Left lung (tissue), 10 donors: Measurements from ENCODE around the gene RAB7B. TPM values are rescaled to one million over a fixed set of nuclear protein-coding genes. Genes with fewer than 3 reads are reported as not detected.
A peak's percentile ranks its signal among the peaks of the same experiment; 100 is the strongest.

ENCODE experiments used
- ATAC-seq: fragments of 200-7000 bp; cut with Tn5 transposase; one replicate; pipeline ENCODE4 v1.9.1; 2020; ENCODE audit warnings: moderate library complexity
- DNase-seq, 4 donors: peaks; one replicate each; pipeline ENCODE4 v3.0.0-alpha.2; 2013 to 2020
- H3K27ac ChIP-seq, 2 donors: fragments of 200-600 bp; sonication (generic) in 1 of 2; one replicate each; pipeline versions ENCODE4 v1.5.0 to v1.8.0; 2020 to 2021
- H3K27me3 ChIP-seq, 2 donors: fragments of 200-600 bp; sonication (generic) in 1 of 2; one replicate each; pipeline versions ENCODE4 v1.5.0 to v1.8.0; 2020 to 2021
- H3K36me3 ChIP-seq, 2 donors: fragments of 200-600 bp; sonication (generic) in 1 of 2; one replicate each; pipeline versions ENCODE4 v1.5.0 to v1.8.0; 2020 to 2021
- H3K4me1 ChIP-seq, 2 donors: fragments of 200-600 bp; one replicate each; pipeline ENCODE4 v1.8.0; 2021
- H3K4me3 ChIP-seq, 2 donors: fragments of 200-600 bp; sonication (generic) in 1 of 2; one replicate each; pipeline versions ENCODE4 v1.5.0 to v1.8.0; 2020 to 2021; ENCODE audit warnings: mild to moderate bottlenecking in 1 of 2
- H3K9me3 ChIP-seq, 2 donors: fragments of 200-600 bp; sonication (generic) in 1 of 2; one replicate each; pipeline versions ENCODE4 v1.5.0 to v1.8.0; 2020 to 2021
- CTCF ChIP-seq, 2 donors: fragments of 200-600 bp; sonication (generic) in 1 of 2; IDR thresholded peaks; one replicate each; pipeline versions ENCODE4 v1.5.0 to v1.8.0; 2021; ENCODE audit warnings: antibody characterized with exemption in 2 of 2
- intact Hi-C, 2 donors: fragments of 100-400 bp; cut with DNase I; formaldehyde crosslinking; loops; one replicate each; pipeline versions ENCODE4 v1.11.2 to v1.14.2; 2022
- polyA plus RNA-seq, 6 donors: library from polyadenylated mRNA; unstranded; fragments of 120-200 nt; gene quantifications; one replicate each; pipeline ENCODE4 v1.2.1, GENCODE V29; 2013; ENCODE audit not compliant: insufficient read length in 6 of 6
- total RNA-seq, 2 donors: library from RNA; stranded (reverse); fragmentation: NEBNext Ultra II Directional; extraction: Animal tissue kit (Norgen Biotek cat#: 25700); gene quantifications; one replicate each; pipeline ENCODE4 v1.2.1, GENCODE V29; 2021
- donor health status: DM: no; HTN: yes; CAD: no.
- donor health status: DM: no; HTN: no; CAD: no.

RAB7B gene
- total and polyA plus RNA-seq, 8 donors, result 3.2 to 14.2 (median 4.0) TPM

GRCh38 chr1:205973377-205974232 is 29.6 kb downstream of the RAB7B start:
- DNase-seq, result no peak
- H3K36me3 ChIP-seq, result no peaks in the 10 kb centered on the region
- H3K9me3 ChIP-seq, result no peaks in the 10 kb centered on the region
- no peak overlapping the region for H3K4me3 ChIP-seq
- intact Hi-C loops, result no loop called here
- H3K27ac ChIP-seq, result no peak overlapping the region
- H3K4me1 ChIP-seq, result peaks cover 0 to 4% of the 10 kb centered on the region in 2 donors
- ATAC-seq, result no peak
- no peak for TF ChIP-seq CTCF (IDR thresholded peaks at IDR 0.05)
- H3K27me3 ChIP-seq, result no peaks in the 10 kb centered on the region

- DNase-seq (peak in 1 of 4 donors; percentile 20), ATAC-seq (no peak)
- intact Hi-C loops, result no loop called here
- no peaks in the 10 kb centered on the region for H3K36me3 ChIP-seq
- H3K9me3 ChIP-seq, result no peaks in the 10 kb centered on the region
- no peak overlapping the region for H3K4me3 ChIP-seq
- TF ChIP-seq CTCF (IDR thresholded peaks at IDR 0.05), result no peak
- H3K27me3 ChIP-seq, result no peaks in the 10 kb centered on the region
- peaks cover 0 to 4% of the 10 kb centered on the region in 2 donors for H3K4me1 ChIP-seq
- no peak overlapping the region for H3K27ac ChIP-seq
Measured at GRCh38 chr1:205972491-205973168, 30.6 kb downstream of the RAB7B start.

- no peak overlapping the region for H3K27ac ChIP-seq
- no peak for DNase-seq
- H3K4me3 ChIP-seq, result no peak overlapping the region
- no peaks in the 10 kb centered on the region for H3K9me3 ChIP-seq
- peaks cover 0 to 4% of the 10 kb centered on the region in 2 donors for H3K4me1 ChIP-seq
- no peak for ATAC-seq
- intact Hi-C loops, result no loop called here
- no peaks in the 10 kb centered on the region for H3K36me3 ChIP-seq
- H3K27me3 ChIP-seq, result no peaks in the 10 kb centered on the region
- TF ChIP-seq CTCF (IDR thresholded peaks at IDR 0.05), result no peak
Measured at GRCh38 chr1:205972081-205972480, 31.1 kb downstream of the RAB7B start.

- no peaks in the 10 kb centered on the region for H3K9me3 ChIP-seq
- no peak for ATAC-seq
- H3K4me1 ChIP-seq, result peaks cover 0 to 4% of the 10 kb centered on the region in 2 donors
- no peak overlapping the region for H3K4me3 ChIP-seq
- no peak for DNase-seq
- no peaks in the 10 kb centered on the region for H3K36me3 ChIP-seq
- intact Hi-C loops, result no loop called here
- TF ChIP-seq CTCF (IDR thresholded peaks at IDR 0.05), result no peak
- no peaks in the 10 kb centered on the region for H3K27me3 ChIP-seq
- no peak overlapping the region for H3K27ac ChIP-seq
Measured at GRCh38 chr1:205971082-205971481, 32.1 kb downstream of the RAB7B start.

- intact Hi-C loops, result no loop called here
- H3K27me3 ChIP-seq, result no peaks in the 10 kb centered on the region
- TF ChIP-seq CTCF (IDR thresholded peaks at IDR 0.05), result no peak
- H3K27ac ChIP-seq, result no peak overlapping the region
- no peaks in the 10 kb centered on the region for H3K9me3 ChIP-seq
- no peak for DNase-seq
- no peak for ATAC-seq
- no peak overlapping the region for H3K4me3 ChIP-seq
- H3K36me3 ChIP-seq, result no peaks in the 10 kb centered on the region
- H3K4me1 ChIP-seq, result no peaks in the 10 kb centered on the region
Measured at GRCh38 chr1:205970486-205970885, 32.7 kb downstream of the RAB7B start.
